ENCODE data around the gene SPCS2. TPM values are rescaled to one million over a fixed set of nuclear protein-coding genes. Genes with fewer than 3 reads are reported as not detected.
A peak's percentile ranks its signal among the peaks of the same experiment; 100 is the strongest.

SPCS2 gene
- total RNA-seq, 1 experiment from 2014 or later, result 91.5 TPM

GRCh38 chr11:74990941-74991340, 41.9 kb downstream of the SPCS2 start:
- Histone ChIP-seq H3K9ac (ENCODE audit: low read length) (peak overlapping the region; percentile 99), H3K4me1 (ENCODE audit: low read length) (peaks cover 67% of the 10 kb centered on the region), H3K27me3 (ENCODE audit: low read length) (no peaks in the 10 kb centered on the region), H4K20me1 (ENCODE audit: insufficient read depth, low read depth, low read length) (peaks cover 10% of the 10 kb centered on the region; the same call in 1 of the 2 replicates), H3K79me2 (ENCODE audit: low read length) (peaks cover 75% of the 10 kb centered on the region), H3K4me3 (ENCODE audit: low read length) (peak overlapping the region; percentile 96), H3K27ac (ENCODE audit: low read length) (peak overlapping the region; percentile 95), H3K9me3 (ENCODE audit: low read length) (no peaks in the 10 kb centered on the region), H3K36me3 (ENCODE audit: insufficient read depth, low read length) (peaks cover 23% of the 10 kb centered on the region), H3K4me2 (ENCODE audit: low read depth, low read length, poor library complexity, severe bottlenecking) (peak overlapping the region; percentile 99), H3K9me2 (replicated peaks; ENCODE audit: insufficient read depth, low read length) (no peaks in the 10 kb centered on the region), H2AFZ (ENCODE audit: low read length) (no peak overlapping the region)
- no peak for DNase-seq

DNA sequence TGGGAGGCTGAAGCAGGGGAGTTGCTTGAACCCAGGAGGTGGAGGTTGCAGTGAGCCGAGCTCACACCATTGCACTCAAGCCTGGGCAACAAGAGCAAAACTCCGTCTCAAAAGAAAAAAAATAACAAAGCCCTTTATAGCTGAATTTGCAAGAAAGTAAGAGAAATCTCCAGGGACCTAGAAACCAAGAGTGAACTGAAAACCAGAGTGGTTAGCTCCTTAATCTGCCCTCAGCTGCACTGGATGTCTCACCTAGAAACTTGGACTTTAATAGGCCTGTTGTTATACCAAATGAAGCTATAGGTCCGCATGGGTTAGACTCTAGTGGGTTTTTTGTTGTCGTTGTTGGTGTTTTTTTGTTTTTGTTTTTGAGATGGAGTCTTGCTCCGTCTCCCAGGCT, 43.8 kb downstream of the SPCS2 start:
- H3K27ac ChIP-seq (ENCODE audit: low read length), result peak overlapping the region; percentile 95
- DNase-seq, result peak; percentile 89

GRCh38 chr11:75000975-75001354, 51.9 kb downstream of the SPCS2 start:
- Histone ChIP-seq H3K9me3 (ENCODE audit: low read length) (no peaks in the 10 kb centered on the region), H3K27me3 (ENCODE audit: low read length) (no peaks in the 10 kb centered on the region), H3K4me1 (ENCODE audit: low read length) (peaks cover 58% of the 10 kb centered on the region), H3K27ac (ENCODE audit: low read length) (peak overlapping the region; percentile 73), H3K79me2 (ENCODE audit: low read length) (peaks cover 65% of the 10 kb centered on the region), H3K9me2 (replicated peaks; ENCODE audit: insufficient read depth, low read length) (no peaks in the 10 kb centered on the region), H3K4me2 (ENCODE audit: low read depth, low read length, poor library complexity, severe bottlenecking) (no peak overlapping the region), H4K20me1 (ENCODE audit: insufficient read depth, low read depth, low read length) (no peaks in the 10 kb centered on the region; the same call in 1 of the 2 replicates), H3K9ac (ENCODE audit: low read length) (no peak overlapping the region), H2AFZ (ENCODE audit: low read length) (no peak overlapping the region), H3K36me3 (ENCODE audit: insufficient read depth, low read length) (peaks cover 79% of the 10 kb centered on the region), H3K4me3 (ENCODE audit: low read length) (no peak overlapping the region)
- no peak for DNase-seq

More for the DNA sequence above, 43.8 kb downstream of the SPCS2 start:
- H3K27me3 ChIP-seq (ENCODE audit: low read length), result no peaks in the 10 kb centered on the region
- H3K4me2 ChIP-seq (ENCODE audit: low read depth, low read length, poor library complexity, severe bottlenecking), result peak overlapping the region; percentile 99
- no peaks in the 10 kb centered on the region for H3K9me2 ChIP-seq (replicated peaks; ENCODE audit: insufficient read depth, low read length)
- H3K9me3 ChIP-seq (ENCODE audit: low read length), result no peaks in the 10 kb centered on the region
- peaks cover 10% of the 10 kb centered on the region; the same call in 1 of the 2 replicates for H4K20me1 ChIP-seq (ENCODE audit: insufficient read depth, low read depth, low read length)
- H3K36me3 ChIP-seq (ENCODE audit: insufficient read depth, low read length), result peaks cover 37% of the 10 kb centered on the region
- H3K9ac ChIP-seq (ENCODE audit: low read length), result peak overlapping the region; percentile 99
- H3K79me2 ChIP-seq (ENCODE audit: low read length), result peaks cover 68% of the 10 kb centered on the region
- peaks cover 55% of the 10 kb centered on the region for H3K4me1 ChIP-seq (ENCODE audit: low read length)
- no peak overlapping the region for H2AFZ ChIP-seq (ENCODE audit: low read length)
- peak overlapping the region; percentile 96 for H3K4me3 ChIP-seq (ENCODE audit: low read length)

DNA sequence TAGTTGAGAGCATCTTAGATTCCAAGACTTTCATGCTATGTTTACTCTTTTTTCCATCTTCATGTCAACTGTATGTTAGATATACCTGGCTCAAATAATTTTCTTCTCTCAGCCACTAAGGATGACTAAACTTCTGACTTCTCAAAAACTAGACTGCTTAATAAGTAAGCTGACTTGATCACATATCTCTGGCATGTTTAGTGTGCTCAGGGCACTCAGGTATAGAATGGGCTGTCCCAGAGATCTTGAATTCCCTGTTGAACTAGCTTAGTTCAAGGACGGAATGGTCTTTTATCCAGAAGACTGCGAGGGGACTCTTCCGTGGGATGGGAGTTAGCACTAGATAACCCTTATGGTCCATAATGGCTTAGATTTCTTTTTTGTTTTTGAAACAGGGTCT, 52.6 kb downstream of the SPCS2 start:
- Histone ChIP-seq H3K9ac (ENCODE audit: low read length) (no peak overlapping the region), H3K9me3 (ENCODE audit: low read length) (no peaks in the 10 kb centered on the region), H3K79me2 (ENCODE audit: low read length) (peaks cover 68% of the 10 kb centered on the region), H3K4me1 (ENCODE audit: low read length) (peaks cover 58% of the 10 kb centered on the region), H4K20me1 (ENCODE audit: insufficient read depth, low read depth, low read length) (no peaks in the 10 kb centered on the region; the same call in 1 of the 2 replicates), H3K4me3 (ENCODE audit: low read length) (no peak overlapping the region), H3K4me2 (ENCODE audit: low read depth, low read length, poor library complexity, severe bottlenecking) (no peak overlapping the region), H3K27me3 (ENCODE audit: low read length) (no peaks in the 10 kb centered on the region), H3K9me2 (replicated peaks; ENCODE audit: insufficient read depth, low read length) (no peaks in the 10 kb centered on the region), H3K36me3 (ENCODE audit: insufficient read depth, low read length) (peaks cover 79% of the 10 kb centered on the region), H2AFZ (ENCODE audit: low read length) (no peak overlapping the region), H3K27ac (ENCODE audit: low read length) (peak overlapping the region; percentile 73)
- DNase-seq, result no peak

GRCh38 chr11:75002516-75002915, 53.5 kb downstream of the SPCS2 start:
- peak overlapping the region; percentile 59; the same call in 1 of the 2 replicates for H3K27ac ChIP-seq (ENCODE audit: low read length)
- H3K36me3 ChIP-seq (ENCODE audit: insufficient read depth, low read length), result peaks cover 82% of the 10 kb centered on the region
- H3K9me2 ChIP-seq (replicated peaks; ENCODE audit: insufficient read depth, low read length), result no peaks in the 10 kb centered on the region
- H2AFZ ChIP-seq (ENCODE audit: low read length), result no peak overlapping the region
- peaks cover 58% of the 10 kb centered on the region for H3K4me1 ChIP-seq (ENCODE audit: low read length)
- H3K79me2 ChIP-seq (ENCODE audit: low read length), result peaks cover 75% of the 10 kb centered on the region
- H3K9me3 ChIP-seq (ENCODE audit: low read length), result no peaks in the 10 kb centered on the region
- no peak overlapping the region for H3K9ac ChIP-seq (ENCODE audit: low read length)
- H3K4me2 ChIP-seq (ENCODE audit: low read depth, low read length, poor library complexity, severe bottlenecking), result peak overlapping the region; percentile 11
- no peaks in the 10 kb centered on the region for H3K27me3 ChIP-seq (ENCODE audit: low read length)
- H3K4me3 ChIP-seq (ENCODE audit: low read length), result no peak overlapping the region
- no peaks in the 10 kb centered on the region; the same call in 1 of the 2 replicates for H4K20me1 ChIP-seq (ENCODE audit: insufficient read depth, low read depth, low read length)
- DNase-seq, result no peak

DNA sequence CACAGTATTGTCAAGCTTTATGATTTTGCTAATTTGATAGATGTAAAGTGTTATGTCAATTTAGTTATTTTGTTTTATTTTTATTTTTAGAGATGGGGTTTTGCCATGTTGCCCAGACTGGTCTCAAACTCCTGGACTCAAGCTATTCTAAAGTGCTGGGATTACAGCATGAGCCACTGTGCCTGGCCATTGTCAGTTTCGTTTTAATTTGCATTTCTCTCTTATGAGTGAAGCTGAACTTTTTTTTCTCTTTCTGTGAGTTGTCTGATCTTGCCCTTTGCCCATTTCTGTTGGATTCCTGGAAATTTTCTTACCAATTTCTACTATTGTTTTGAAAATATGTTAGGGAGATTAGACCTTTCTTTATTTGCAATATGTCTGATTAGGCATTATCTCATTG, 55.1 kb downstream of the SPCS2 start:
- no peak overlapping the region for H3K4me3 ChIP-seq (ENCODE audit: low read length)
- H3K9me3 ChIP-seq (ENCODE audit: low read length), result no peaks in the 10 kb centered on the region
- H3K79me2 ChIP-seq (ENCODE audit: low read length), result peaks cover 63% of the 10 kb centered on the region
- H3K4me2 ChIP-seq (ENCODE audit: low read depth, low read length, poor library complexity, severe bottlenecking), result no peak overlapping the region
- peak overlapping the region; percentile 59 for H3K27ac ChIP-seq (ENCODE audit: low read length)
- no peak for DNase-seq
- peaks cover 78% of the 10 kb centered on the region for H3K36me3 ChIP-seq (ENCODE audit: insufficient read depth, low read length)
- no peak overlapping the region for H2AFZ ChIP-seq (ENCODE audit: low read length)
- no peak overlapping the region for H3K9ac ChIP-seq (ENCODE audit: low read length)
- H3K9me2 ChIP-seq (replicated peaks; ENCODE audit: insufficient read depth, low read length), result no peaks in the 10 kb centered on the region
- no peaks in the 10 kb centered on the region; the same call in 1 of the 2 replicates for H4K20me1 ChIP-seq (ENCODE audit: insufficient read depth, low read depth, low read length)
- no peaks in the 10 kb centered on the region for H3K27me3 ChIP-seq (ENCODE audit: low read length)
- peaks cover 54% of the 10 kb centered on the region for H3K4me1 ChIP-seq (ENCODE audit: low read length)

- DNase-seq, result no peak
- Histone ChIP-seq H3K9ac (ENCODE audit: low read length) (no peak overlapping the region), H3K9me3 (ENCODE audit: low read length) (no peaks in the 10 kb centered on the region), H3K27me3 (ENCODE audit: low read length) (no peaks in the 10 kb centered on the region), H4K20me1 (ENCODE audit: insufficient read depth, low read depth, low read length) (no peaks in the 10 kb centered on the region), H3K36me3 (ENCODE audit: insufficient read depth, low read length) (peaks cover 75% of the 10 kb centered on the region), H3K4me1 (ENCODE audit: low read length) (no peaks in the 10 kb centered on the region), H3K79me2 (ENCODE audit: low read length) (peaks cover 8% of the 10 kb centered on the region; the same call in 1 of the 2 replicates), H3K27ac (ENCODE audit: low read length) (no peak overlapping the region), H3K4me3 (ENCODE audit: low read length) (no peak overlapping the region), H3K4me2 (ENCODE audit: low read depth, low read length, poor library complexity, severe bottlenecking) (no peak overlapping the region), H2AFZ (ENCODE audit: low read length) (no peak overlapping the region), H3K9me2 (replicated peaks; ENCODE audit: insufficient read depth, low read length) (no peaks in the 10 kb centered on the region)
Observed at GRCh38 chr11:75011357-75011756, 62.3 kb downstream of the SPCS2 start.

- no peak overlapping the region for H3K27ac ChIP-seq (ENCODE audit: low read length)
- H3K79me2 ChIP-seq (ENCODE audit: low read length), result peaks cover 6% of the 10 kb centered on the region; the same call in 1 of the 2 replicates
- H3K27me3 ChIP-seq (ENCODE audit: low read length), result no peaks in the 10 kb centered on the region
- H2AFZ ChIP-seq (ENCODE audit: low read length), result no peak overlapping the region
- DNase-seq, result no peak
- no peaks in the 10 kb centered on the region for H3K4me1 ChIP-seq (ENCODE audit: low read length)
- H3K4me2 ChIP-seq (ENCODE audit: low read depth, low read length, poor library complexity, severe bottlenecking), result no peak overlapping the region
- H3K9me3 ChIP-seq (ENCODE audit: low read length), result no peaks in the 10 kb centered on the region
- H3K9ac ChIP-seq (ENCODE audit: low read length), result no peak overlapping the region
- H3K36me3 ChIP-seq (ENCODE audit: insufficient read depth, low read length), result peaks cover 75% of the 10 kb centered on the region
- H3K9me2 ChIP-seq (replicated peaks; ENCODE audit: insufficient read depth, low read length), result no peaks in the 10 kb centered on the region
- no peaks in the 10 kb centered on the region for H4K20me1 ChIP-seq (ENCODE audit: insufficient read depth, low read depth, low read length)
- no peak overlapping the region for H3K4me3 ChIP-seq (ENCODE audit: low read length)
Observed at GRCh38 chr11:75011872-75012271, 62.8 kb downstream of the SPCS2 start.

All from Karpas-422 (cell line).